ENCODE data around the gene USP33.
"Not testable (repeated sequence)": the region's sequence is repeated elsewhere in the genome, so short reads cannot be mapped to it uniquely, and the experiment has no call there.

The USP33 gene

DNA sequence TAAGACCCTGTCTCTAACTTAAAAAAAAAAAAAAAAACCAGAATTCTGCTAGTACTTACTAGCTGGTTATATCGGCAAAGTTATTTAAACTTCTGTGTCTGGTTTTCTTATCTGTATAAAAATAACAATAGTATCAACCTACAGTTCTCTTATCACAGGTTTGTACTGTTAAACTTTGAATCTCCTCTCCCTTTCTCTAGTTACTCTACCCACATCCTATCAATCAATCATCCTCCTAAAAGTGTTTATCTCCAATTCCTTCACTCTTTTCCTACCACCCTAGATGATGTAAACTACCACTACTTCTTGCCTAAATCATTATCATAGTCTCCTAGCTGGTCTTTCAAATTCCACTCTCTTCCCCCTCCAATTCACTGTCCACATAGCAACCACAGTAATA, 27.6 kb downstream of the USP33 start:
- no peak for DNase-seq

DNA sequence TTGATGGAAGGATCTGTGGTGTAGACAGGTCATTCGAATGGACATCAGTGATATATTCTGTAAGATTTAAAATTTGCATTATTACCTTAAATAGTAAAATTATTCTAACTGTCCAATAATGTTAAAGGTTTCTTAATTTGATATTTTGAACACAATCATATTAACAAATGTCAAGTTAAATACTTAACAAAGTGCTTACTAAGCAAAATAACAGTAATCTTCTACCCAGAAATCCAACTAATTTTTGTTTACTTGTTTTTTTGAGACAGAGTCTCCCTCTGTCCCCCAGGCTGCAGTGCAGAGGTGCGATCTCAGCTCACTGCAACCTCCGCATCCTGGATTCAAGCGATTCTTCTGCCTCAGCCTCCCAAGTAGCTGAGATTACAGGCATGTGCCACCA, 33.9 kb downstream of the USP33 start:
- no peak for DNase-seq

DNA sequence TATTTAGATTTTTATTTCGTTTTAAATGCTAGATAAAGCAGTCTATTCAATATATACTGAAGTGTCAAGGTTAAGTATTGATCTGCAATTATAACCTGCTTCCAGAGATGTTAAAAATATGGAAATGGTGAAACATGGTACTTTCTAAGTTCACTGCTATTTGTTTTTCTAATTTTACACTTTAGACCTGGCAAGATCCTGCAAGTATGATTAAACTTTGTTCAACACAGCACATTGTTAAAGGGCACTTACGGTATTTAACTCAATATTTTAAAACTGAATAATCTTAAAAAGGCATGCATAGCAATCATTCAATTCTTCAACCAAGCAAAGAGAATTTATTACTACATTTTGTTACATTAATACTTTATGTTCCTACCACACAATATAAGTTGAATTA, 41.5 kb downstream of the USP33 start:
- no peak for DNase-seq

DNA sequence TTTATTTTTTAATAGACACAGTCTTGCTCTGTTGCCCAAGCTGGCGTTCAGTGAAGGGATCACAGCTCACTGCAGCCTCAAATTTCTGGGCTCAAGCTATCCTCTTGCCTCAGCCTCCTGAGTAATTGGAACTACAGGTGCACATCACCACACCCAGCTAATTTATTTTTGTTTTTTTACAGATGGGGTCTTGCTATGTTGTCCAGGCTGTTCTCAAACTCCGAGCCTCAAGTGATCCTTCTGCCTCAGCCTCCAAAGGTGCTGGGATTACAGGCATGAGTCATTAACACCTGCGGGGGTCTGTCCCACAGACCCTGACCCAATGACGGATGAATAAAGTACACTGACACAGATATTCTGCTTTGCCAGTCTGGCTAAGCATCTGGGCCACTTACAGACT, 43.6 kb downstream of the USP33 start:
- no peak for DNase-seq

DNA sequence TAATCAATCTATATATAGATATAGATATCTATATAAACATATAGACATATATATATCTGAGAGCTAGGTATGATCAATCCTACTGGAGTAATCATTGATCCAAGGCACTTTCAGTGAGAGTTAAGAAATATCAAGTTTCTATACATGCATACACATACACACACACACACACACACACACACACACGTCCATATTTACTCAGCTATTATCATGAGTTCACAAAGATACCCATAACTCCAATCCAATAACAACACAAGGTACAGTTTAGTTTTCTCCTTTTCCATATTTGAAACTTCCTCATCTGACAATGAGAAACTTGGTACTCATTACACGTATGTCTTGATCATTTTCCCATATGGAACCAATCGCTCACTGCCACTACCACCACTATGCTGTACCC, 49.9 kb downstream of the USP33 start:
- DNase-seq = no peak

DNA sequence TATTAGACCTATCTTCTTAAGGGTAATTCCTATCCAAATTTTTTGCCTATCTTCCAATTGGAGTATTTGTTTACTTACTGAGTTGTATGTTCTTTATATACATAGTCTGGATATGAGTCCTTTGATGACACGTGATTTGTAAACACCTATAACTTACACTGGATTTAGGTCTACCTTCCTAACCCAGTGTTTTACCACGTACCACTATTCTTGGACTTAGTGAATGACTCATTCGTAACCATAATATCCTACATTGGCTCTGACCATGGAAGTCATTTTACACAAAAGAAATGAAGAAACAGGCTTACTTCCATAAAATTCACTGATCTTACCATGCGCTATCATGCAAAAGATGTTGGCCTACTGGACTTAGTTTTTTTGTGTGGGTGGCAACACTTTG, 53.3 kb downstream of the USP33 start:
- DNase-seq = no peak

DNA sequence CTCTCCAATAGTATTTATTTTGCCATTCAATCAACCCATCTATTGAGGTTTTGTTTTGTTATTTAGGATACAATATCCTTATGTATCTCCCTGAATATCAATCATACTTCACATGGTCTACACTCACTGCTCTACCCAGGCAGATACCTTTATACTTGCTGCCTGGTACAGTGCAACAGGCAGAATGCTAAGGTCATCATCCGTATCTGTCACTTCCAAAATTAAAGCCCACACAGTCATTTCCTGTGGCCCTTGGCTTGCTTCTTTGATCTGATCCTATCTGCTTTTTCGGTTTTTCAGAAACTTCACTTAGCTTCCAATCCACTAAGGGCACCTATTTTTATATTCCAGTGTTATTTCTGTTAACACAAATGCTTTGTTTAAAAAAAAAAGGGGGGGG, 54.9 kb downstream of the USP33 start:
- DNase-seq = no peak

DNA sequence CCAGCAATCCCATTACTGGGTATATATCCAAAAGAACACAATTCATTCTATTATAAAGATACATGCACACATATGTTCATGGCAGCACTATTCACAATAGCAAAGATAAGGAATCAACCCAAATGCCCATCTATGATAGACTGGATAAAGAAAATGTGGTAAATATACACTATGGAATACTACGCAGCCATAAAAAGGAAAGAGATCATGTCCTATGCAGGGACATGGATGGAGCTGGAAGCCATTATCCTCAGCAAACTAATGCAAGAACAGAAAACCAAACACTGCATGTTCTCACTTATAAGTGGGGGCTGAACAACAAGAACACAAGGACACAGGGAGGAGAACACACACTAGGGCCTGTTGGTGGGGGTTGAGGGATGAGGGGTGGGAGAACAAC, 60.0 kb downstream of the USP33 start:
- not testable (repeated sequence) for DNase-seq

DNA sequence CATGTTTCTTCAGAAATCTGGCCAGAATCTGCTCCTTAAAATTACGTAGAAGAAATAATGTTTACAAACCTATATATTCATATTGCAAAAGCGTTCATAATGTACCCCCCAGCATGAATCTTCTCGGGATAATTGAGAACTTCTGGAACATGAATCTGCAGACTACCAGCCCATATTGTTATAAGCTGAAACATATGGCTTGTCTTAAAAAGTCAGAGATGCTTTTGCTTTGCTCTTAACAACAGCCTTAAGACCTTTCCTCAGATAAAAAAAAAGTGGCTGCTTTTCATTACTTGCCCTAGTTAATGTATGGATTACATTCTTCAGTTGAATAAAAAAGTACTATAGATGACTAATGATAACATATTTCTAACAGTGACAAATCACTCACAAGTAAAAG, 62.2 kb downstream of the USP33 start:
- no peak for DNase-seq

DNA sequence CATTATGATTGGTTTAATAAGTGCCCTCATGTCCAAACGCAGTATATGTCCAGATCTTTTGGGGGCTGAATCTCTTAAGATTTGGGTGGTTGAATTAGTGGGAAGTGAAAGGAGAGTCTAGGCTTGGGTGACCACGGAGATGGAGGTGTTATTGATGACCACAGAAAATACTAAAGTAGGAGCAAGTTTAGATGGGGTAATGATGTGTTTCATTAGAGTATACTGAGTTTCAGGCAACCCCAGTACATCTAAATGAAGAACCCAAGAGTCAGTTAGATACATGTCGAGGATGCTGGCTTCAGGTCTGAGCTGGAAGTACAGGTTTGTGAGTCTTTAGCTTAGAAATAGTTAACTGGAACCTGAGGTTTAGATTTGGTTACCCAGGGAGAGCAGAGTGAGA, 70.7 kb downstream of the USP33 start:
- DNase-seq = no peak

DNA sequence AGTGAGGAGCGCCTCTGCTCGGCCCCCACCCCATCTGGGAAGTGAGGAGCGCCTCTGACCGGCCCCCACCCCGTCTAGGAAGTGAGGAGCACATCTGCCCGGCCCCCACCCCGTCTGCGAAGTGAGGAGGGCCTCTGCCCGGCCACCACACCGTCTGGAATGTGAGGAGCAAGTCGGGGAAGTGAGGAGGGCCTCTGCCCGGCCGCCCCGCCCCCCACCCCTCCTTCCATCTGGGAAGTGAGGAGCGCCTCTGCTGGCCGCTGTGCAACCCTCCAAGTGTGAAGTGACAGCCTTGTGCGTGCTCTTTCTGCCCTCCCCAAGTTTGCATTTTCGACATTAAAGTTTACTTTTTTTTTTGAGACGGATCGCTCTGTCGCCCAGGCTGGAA, 72.1 kb downstream of the USP33 start:
- DNase-seq = no peak

DNA sequence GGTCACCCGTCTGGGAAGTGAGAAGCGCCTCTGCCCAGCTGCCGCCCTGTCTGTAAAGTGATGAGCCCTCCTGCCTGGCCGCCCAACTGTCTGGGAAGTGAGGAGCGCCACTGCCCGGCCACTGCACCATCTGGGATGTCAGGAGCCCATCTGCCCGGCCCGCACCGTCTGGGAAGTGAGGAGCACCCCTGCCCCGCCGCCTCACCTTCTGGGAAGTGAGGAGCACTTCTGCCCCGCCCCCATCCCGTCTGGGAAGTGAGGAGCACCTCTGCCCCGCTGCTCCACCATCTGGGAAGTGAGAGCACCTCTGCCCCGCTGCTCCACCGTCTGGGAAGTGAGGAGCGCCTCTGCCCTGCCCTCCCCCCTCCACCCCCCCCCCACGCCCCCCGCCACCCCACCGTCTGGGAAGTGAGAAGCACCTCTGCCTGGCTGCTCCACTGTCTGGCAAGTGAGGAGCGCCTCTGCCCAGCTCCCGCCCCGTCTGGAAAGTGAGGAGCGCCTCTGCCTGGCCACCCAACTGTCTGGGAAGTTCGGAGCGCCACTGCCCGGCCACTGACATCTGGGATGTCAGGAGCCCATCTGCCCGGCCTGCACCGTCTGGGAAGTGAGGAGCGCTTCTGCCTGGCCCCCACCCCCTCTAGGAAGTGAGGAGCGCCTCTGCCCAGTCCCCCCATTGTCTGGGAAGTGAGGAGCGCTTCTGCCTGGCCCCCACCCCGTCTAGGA, 72.7 kb downstream of the USP33 start:
- DNase-seq = no peak

DNA sequence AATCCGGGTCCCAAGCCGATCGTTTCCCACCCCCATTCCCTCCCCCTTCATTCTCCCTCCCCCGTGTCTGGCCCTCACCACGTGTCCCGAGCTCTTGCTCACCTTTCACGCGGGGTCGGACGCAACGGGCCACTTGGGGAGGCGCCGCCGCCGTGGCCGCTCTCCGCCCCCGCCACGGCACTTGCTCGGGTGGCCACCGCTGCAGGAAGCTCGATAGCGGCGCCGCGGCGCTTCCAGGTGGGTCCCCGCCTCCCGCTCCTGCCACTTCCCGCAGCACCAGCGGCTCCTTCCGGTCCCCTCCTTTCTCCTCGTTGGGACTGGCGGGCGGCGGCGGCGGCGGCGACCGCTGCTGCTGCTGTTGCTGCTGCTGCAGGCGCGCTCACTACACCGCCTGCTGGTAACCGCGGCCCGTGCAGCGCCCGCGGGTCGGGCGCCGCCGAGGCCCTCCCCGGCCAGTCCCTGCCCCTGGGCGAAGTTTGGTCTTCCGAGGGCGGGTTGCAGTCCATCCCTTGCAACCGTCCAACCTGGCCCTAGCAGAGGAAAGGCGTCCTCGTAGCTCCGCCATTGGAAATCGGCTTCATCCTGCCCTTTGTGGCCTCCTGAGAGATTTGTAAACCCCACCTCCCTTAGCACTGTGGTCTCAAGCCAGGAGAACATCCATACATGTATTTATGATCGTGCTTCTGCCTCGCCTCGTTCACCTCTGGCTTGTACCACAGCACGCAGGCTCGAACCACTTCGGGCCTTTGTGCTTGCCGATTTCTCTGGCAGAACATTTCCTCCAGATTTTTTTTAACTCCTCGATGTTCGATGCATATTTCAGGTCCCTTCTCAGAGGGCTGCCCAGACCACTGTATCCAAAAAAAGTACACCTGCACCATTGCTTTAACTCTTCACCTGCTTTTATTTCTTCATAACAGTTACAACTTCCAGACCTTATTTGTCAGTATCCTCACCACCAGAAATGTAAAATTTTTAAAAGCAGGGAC, 76.2 kb downstream of the USP33 start:
- peak; percentile 93 for DNase-seq

DNA sequence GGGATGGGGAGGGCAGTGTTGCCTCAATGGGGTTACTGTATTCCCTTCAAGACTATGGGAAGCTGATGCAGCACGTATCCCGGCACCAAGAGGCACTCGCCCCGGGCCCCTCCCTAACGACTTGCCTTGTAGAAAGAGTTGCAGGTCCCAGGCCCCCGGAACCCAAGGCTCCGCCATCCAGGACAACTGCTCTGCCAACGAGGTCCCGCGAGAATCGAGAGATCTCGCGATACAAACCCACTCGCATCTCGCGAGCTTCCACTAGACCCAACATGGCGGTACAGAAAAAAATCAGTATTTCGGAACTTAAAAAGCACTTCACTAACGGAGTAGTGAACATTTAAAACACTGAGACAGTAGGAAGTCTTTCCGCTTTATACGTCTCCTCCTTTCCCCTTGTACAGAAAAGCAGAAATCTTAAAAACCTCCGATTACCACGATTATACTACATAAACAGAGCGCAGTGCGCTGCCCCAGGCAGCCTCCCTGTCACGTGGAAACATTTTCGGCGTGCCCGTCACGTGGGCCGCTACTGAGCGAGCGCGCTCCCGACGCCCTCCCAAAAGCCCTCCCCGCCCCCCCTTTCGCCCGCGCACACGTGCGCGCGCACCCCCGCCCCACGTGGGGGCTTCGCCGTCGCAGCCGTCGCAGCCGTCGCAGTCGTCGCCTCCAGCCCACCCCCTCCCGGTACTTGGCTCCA, 77.0 kb downstream of the USP33 start, which contains the start of gene ZZZ3:
Gene ZZZ3, minus strand, starts transcription at position 199 of the 700 bp plus-strand sequence. CDS start 49,304 bp downstream, outside the sequence.
- peak; percentile 96 for DNase-seq

DNA sequence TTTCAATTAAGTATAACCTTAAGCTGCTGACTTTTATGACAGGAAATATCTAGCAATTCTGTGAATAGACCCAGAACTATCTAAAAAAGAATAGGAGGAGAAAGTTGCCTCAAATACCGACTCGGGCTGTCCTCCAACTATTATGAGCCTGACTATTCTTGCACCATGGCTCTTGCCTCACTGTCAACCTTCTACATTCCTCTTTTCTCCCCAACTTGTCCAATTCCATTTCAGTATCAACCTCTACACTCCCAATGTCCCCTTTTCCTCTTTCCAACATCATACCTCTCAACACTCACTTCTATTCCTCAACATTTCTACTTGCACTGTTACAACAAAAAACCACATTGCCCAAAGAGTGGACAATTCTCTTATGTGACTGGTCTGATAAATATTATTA, 79.5 kb downstream of the USP33 start:
- DNase-seq = no peak

DNA sequence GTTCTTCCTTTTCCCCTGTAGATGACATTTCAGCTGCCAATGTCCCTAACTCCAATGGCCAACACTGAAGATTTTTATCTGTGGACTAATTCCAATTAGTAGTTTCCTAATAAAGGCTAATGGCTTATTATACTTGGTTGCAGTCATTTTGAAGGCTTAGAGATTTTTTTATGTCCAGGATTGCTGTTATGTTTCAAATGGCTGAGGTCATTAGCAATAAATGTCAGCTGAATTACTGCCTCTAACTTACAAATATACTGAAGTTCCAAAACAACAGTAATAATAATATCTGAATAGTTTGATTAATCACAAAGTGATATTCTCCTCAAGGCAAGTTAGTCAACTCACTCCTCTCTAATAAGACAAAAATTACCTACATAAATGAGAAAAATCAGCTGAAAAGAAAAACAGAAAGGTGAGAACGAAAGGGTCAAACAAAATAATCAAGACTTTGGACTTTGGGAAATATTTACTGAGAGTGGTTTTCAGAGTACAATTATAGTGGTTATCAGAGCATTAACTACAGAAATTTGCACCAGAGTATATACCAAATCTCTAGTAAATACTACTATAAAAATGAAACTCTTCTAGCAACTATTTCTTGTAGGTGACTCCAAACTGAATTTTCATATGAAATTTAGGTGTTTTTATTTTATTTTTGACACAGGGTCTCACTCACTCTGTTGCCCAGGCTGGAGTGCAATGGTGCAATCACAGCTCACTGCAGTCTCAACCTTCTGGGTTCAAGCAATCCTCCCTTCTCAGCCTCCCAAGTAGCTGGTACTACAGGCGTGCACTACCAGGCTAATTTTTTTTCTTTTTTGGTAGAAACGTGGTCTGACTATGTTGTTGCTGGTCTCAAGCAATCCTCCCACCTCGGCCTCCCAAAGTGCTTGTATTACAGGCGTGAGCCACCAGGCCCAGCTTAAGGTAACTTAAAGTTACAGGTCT, 80.7 kb downstream of the USP33 start:
- no peak for DNase-seq

DNA sequence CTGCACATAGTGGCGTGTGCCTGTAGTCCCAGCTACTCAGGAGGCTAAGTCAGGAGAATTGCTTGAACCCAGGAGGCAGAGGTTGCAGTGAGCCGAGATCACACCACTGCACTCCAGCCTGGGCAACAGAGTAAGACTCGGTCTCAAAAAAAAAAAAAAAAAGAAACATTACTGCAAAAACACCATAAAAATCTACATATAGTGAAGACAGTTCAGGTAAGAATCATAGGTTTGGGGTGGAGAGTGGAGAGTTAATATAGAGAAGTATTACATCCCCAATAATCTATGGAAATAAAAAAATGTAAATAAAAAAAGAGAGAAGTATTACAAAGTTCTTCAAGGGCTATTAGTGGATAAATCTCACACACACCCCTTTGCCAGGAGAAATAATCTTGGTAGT, 84.8 kb downstream of the USP33 start:
- DNase-seq = not testable (repeated sequence)

DNA sequence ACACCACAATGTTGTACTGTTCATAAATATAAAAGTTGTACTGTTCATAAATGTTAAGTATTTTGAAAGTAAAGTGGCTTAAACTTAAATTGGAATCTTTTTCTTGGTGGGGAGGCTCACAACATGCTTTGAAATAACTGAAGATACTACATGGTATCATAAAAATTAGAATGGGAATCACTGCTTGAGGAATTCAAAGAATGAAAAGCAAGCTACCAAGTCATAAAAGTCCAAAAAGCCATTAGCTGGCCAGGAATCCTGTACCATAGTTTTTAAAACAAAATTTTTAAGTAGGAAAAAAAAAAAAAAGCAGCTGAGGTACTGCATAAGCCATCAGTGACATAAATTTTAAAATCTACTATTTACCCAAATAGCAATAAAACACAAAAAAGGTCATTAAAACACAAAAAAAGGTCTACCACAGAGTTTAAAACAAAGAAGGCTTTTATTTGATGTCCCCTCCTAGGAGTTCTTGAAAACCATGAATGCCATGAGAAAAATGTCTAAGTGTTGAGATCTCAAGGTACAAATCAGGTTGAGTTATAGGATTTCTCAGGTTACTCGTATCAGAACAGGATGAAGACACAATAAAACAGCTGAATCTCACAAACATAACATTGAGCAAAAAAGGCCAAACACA, 85.8 kb downstream of the USP33 start:
- no peak for DNase-seq

DNA sequence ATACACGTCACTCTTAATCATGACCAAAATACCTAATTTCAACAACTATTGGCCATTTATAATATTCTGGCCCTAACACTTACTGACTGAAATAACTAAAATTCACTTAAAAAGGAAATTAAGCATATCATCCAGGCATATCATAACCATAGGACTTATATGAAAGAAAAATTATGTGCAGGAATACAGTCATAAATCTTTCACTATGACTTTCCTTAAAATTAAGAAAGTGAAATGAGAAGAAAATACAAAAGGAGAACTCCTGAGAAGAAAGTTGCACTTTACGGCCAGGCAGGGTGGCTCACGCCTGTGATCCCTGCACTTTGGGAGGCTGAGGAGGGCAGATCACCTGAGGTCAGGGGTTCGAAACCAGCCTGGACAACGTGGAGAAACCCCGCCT, 86.6 kb downstream of the USP33 start:
- DNase-seq = no peak

DNA sequence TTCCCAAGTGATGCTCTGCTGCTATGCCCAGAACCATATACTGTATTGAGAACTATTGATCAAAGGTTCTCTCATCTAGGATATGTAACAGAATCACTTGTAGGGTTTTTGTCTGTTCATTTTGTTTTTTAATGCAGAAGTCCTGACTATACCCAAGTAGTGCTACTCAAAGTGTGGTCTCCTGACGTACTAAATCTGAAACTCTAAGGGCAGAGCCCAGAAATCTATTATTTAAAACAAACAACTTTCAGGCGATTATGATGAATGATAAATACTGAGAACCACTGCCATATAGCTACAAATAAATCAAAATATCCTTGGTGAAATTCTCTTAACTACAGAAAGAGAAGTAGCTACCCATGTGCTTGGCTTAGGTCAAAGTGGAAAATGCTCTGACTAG, 87.3 kb downstream of the USP33 start:
- no peak for DNase-seq

DNA sequence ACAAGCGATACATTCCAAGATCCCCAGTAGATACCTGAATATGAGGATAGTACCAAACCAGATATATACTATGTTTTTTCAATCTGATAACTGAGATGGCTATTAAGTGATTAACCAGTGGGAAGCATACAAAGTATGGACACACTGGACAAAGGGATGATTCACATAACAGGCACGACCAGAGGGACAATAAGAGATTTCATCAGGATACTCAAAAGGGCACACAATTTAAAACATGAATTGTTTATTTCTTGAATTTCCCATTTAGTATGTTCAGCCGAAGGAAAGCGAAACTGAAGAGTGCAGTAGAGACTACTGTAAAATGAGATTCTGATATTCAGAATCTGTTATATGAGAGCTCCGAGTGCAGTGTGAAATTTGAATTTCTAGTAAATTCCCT, 87.8 kb downstream of the USP33 start:
- no peak for DNase-seq

DNA sequence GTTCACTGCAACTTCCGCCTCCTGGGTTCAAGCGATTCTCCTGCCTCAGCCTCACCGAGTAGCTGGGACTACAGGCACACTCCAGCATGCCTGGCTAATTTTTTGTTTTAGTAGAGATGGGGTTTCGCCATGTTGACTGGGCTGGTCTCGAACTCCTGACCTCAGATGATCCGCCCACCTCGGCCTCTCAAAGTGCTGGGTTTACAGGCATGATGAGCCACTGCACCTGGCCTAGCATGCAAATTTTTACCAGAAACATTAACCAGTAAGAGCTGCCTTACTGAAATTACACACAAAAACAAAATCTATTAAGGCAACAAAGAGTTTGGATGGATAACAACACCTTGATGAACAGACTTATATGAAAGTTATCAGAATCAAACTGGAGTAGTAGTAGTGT, 89.3 kb downstream of the USP33 start:
- DNase-seq = no peak

Measured in CD4-positive, alpha-beta T cell treated with Interleukin-12 subunit alpha and Interleukin-12 subunit beta, for 1 hour (primary cell).